Limb (tissue), 2 donors: Measurements from ENCODE around the gene STAT4.
A peak's percentile ranks its signal among the peaks of the same experiment; 100 is the strongest.

ENCODE experiments used
- DNase-seq, 2 donors: peaks; one replicate each; pipeline ENCODE4 v3.0.0-alpha.2; 2016; ENCODE audit errors: extremely low spot score in 2 of 2

The STAT4 gene

GRCh38 chr2:191045141-191045540, 105.7 kb downstream of the STAT4 start:
- no peak for DNase-seq

- no peak for DNase-seq
Observed at GRCh38 chr2:191043438-191043837, 107.4 kb downstream of the STAT4 start.

- no peak for DNase-seq
Observed at GRCh38 chr2:191041418-191042161, 109.2 kb downstream of the STAT4 start.

GRCh38 chr2:191039616-191040015, 111.2 kb downstream of the STAT4 start:
- DNase-seq: no peak

GRCh38 chr2:191038741-191039140, 112.1 kb downstream of the STAT4 start:
- no peak for DNase-seq

- no peak for DNase-seq
Observed at GRCh38 chr2:191038241-191038725, 112.5 kb downstream of the STAT4 start.

GRCh38 chr2:191037351-191037750, 113.4 kb downstream of the STAT4 start:
- no peak for DNase-seq

GRCh38 chr2:191036363-191036762, 114.4 kb downstream of the STAT4 start:
- DNase-seq: no peak

GRCh38 chr2:191032588-191033429, 118.0 kb downstream of the STAT4 start:
- DNase-seq: no peak

- DNase-seq: no peak
Observed at GRCh38 chr2:191031256-191031655, 119.5 kb downstream of the STAT4 start.

- DNase-seq: peak in 1 of 2 donors; percentile 40
Observed at GRCh38 chr2:191030521-191031154, 120.2 kb downstream of the STAT4 start.

- DNase-seq: no peak
Observed at GRCh38 chr2:191029280-191029950, 121.4 kb downstream of the STAT4 start.

GRCh38 chr2:191026377-191026776, 124.4 kb downstream of the STAT4 start:
- DNase-seq: no peak

GRCh38 chr2:191025135-191025534, 125.7 kb downstream of the STAT4 start:
- no peak for DNase-seq

- no peak for DNase-seq
Observed at GRCh38 chr2:191023235-191023679, 127.5 kb downstream of the STAT4 start.

- no peak for DNase-seq
Observed at GRCh38 chr2:191020742-191021381, 129.9 kb downstream of the STAT4 start.

GRCh38 chr2:191020221-191020741, 130.5 kb downstream of the STAT4 start:
- DNase-seq: peak; percentile 96 to 98

- no peak for DNase-seq
Observed at GRCh38 chr2:191019376-191019775, 131.4 kb downstream of the STAT4 start.

GRCh38 chr2:191018643-191019119, 132.1 kb downstream of the STAT4 start:
- DNase-seq: no peak

- DNase-seq: no peak
Observed at GRCh38 chr2:191018048-191018447, 132.7 kb downstream of the STAT4 start.
